B cell (primary cell): Measurements from ENCODE around the gene CDKL4. TPM values are rescaled to one million over a fixed set of nuclear protein-coding genes. Genes with fewer than 3 reads are reported as not detected.

Experiments
- ATAC-seq: fragments of 200-7000 bp; cut with Tn5 transposase; one replicate; pipeline ENCODE4 v1.10.0; 2021; ENCODE audit warnings: low read depth, mild to moderate bottlenecking, moderate number of reproducible peaks, moderate library complexity
- CTCF ChIA-PET: fragments of 350-600 bp; sonication (Branson Sonifier 250); formaldehyde crosslinking; loops from one replicate; lab custom pipeline; 2021; ENCODE audit warnings: antibody characterized with exemption, inconsistent platforms; lab: Charles Lee
- POLR2A ChIA-PET: fragments of 350-600 bp; sonication (Branson Sonifier 250); formaldehyde crosslinking; loops from one replicate; lab custom pipeline; 2021; ENCODE audit warnings: antibody characterized with exemption; lab: Charles Lee
- DNase-seq: peaks from one replicate; pipeline ENCODE4 v3.0.0; 2013
- H2AFZ ChIP-seq: 2 replicates; pipeline ENCODE4 v1.6.1; 2012; ENCODE audit warnings: mild to moderate bottlenecking, low read depth, low read length; ENCODE audit not compliant: insufficient read depth, poor library complexity, severe bottlenecking
- H3K27ac ChIP-seq, 2 donors: 1 replicate in 1 of 2; 2 replicates in 1 of 2; pipeline ENCODE4 v1.5.1; 2012 to 2013; ENCODE audit warnings: low read length in 2 of 2, mild to moderate bottlenecking in 2 of 2, moderate library complexity in 1 of 2
- H3K27me3 ChIP-seq, 4 experiments: fragments of 200-600 bp in 1 of 4; sonication (generic) in 1 of 4; replicated peaks in 1 of 4; 1 replicate in 2 of 4; 2 replicates in 2 of 4; pipeline versions ENCODE4 v1.6.1 to v1.7.0; 2013 to 2016; ENCODE audit warnings: low read length in 3 of 4, mild to moderate bottlenecking in 2 of 4, mixed read lengths in 1 of 4, moderate library complexity in 1 of 4; ENCODE audit not compliant: insufficient read depth in 4 of 4, control insufficient read depth in 3 of 4; ENCODE audit errors: control extremely low read depth in 1 of 4
- H3K36me3 ChIP-seq, 2 experiments: replicated peaks in 1 of 2; 1 replicate in 1 of 2; 2 replicates in 1 of 2; pipeline versions ENCODE4 v1.6.1 to v1.7.1; 2013; ENCODE audit warnings: low read length in 1 of 2; ENCODE audit not compliant: insufficient read depth in 2 of 2, control insufficient read depth in 1 of 2; ENCODE audit errors: control extremely low read depth in 1 of 2, extremely low read depth in 1 of 2
- H3K4me1 ChIP-seq, 2 donors: fragments of 200-600 bp in 1 of 2; sonication (generic) in 1 of 2; 1 replicate in 1 of 2; 2 replicates in 1 of 2; pipeline versions ENCODE4 v1.5.1 to v1.6.1; 2013 to 2017; ENCODE audit warnings: low read length in 2 of 2; ENCODE audit not compliant: control insufficient read depth in 2 of 2, insufficient read depth in 2 of 2
- H3K4me2 ChIP-seq: replicated peaks from 2 replicates; pipeline ENCODE3; 2012; ENCODE audit warnings: mild to moderate bottlenecking, low read depth, low read length; ENCODE audit not compliant: poor library complexity, severe bottlenecking
- H3K4me3 ChIP-seq, 5 experiments: fragments of 200-600 bp in 1 of 5; sonication (generic) in 1 of 5; 1 replicate in 3 of 5; 2 replicates in 2 of 5; pipeline versions ENCODE4 v1.5.1 to v1.7.0; 2011 to 2016; ENCODE audit warnings: low read length in 4 of 5, mild to moderate bottlenecking in 4 of 5, low read depth in 2 of 5, control low read depth in 1 of 5, moderate library complexity in 1 of 5; ENCODE audit not compliant: insufficient read depth in 1 of 5; ENCODE audit errors: control extremely low read depth in 1 of 5, extremely low read depth in 1 of 5
- H3K79me2 ChIP-seq: fragments of 200-600 bp; sonication (generic); one replicate; pipeline ENCODE4 v1.6.0; 2016; ENCODE audit warnings: low read length; ENCODE audit not compliant: control insufficient read depth, insufficient read depth
- H3K9ac ChIP-seq: fragments of 200-600 bp; sonication (generic); 2 replicates; pipeline ENCODE4 v1.6.1; 2017; ENCODE audit warnings: mild to moderate bottlenecking, low read length, moderate library complexity
- H3K9me3 ChIP-seq, 3 donors: one replicate each; pipeline versions ENCODE4 v1.6.1 to v1.7.1; 2013; ENCODE audit warnings: low read length in 2 of 3; ENCODE audit not compliant: control insufficient read depth in 2 of 3, insufficient read depth in 1 of 3; ENCODE audit errors: control extremely low read depth in 1 of 3
- H4K20me1 ChIP-seq: 2 replicates; pipeline ENCODE4 v1.6.0; 2012; ENCODE audit warnings: mild to moderate bottlenecking, low read length; ENCODE audit not compliant: insufficient read depth, control insufficient read depth, poor library complexity, severe bottlenecking
- H3K27ac Mint-ChIP-seq: one replicate; pipeline ENCODE4 v1.8.0; 2021; ENCODE audit warnings: mixed read lengths
- H3K27me3 Mint-ChIP-seq: one replicate; pipeline ENCODE4 v1.8.0; 2021; ENCODE audit warnings: mixed read lengths
- H3K4me1 Mint-ChIP-seq: one replicate; pipeline ENCODE4 v1.8.0; 2021; ENCODE audit warnings: mixed read lengths
- H3K4me3 Mint-ChIP-seq: one replicate; pipeline ENCODE4 v1.8.0; 2021; ENCODE audit warnings: mixed read lengths
- H3K9me3 Mint-ChIP-seq: one replicate; pipeline ENCODE4 v1.8.0; 2022; ENCODE audit warnings: mixed read lengths; ENCODE audit not compliant: insufficient read depth
- CTCF ChIP-seq: fragments of 200-600 bp; IDR thresholded peaks from one replicate; pipeline ENCODE4 v1.8.0; 2022; ENCODE audit warnings: antibody characterized with exemption, mild to moderate bottlenecking
- EZH2 ChIP-seq: IDR thresholded peaks from 2 replicates; pipeline ENCODE4 v1.6.1; 2012; ENCODE audit warnings: borderline replicate concordance, low read depth, mild to moderate bottlenecking, moderate library complexity, low read length; ENCODE audit not compliant: insufficient read depth, poor library complexity, severe bottlenecking
- WGBS: methylation state at CpG from one replicate; pipeline ENCODE4 v1.1.5; 2013; ENCODE audit warnings: missing lambda C conversion rate; ENCODE audit not compliant: insufficient coverage; 5-methylcytosine and 5-hydroxymethylcytosine counted together
- intact Hi-C: fragments of 100-400 bp; cut with micrococcal nuclease; formaldehyde crosslinking; loops from one replicate; pipeline ENCODE4 v1.10.0; 2022
- polyA plus RNA-seq: library from polyadenylated mRNA; depleted of rRNA; stranded (reverse); fragments of >200 nt; gene quantifications from 2 replicates; pipeline ENCODE4 v1.2.3, GENCODE V29; 2012
- total RNA-seq, 2 donors: library from RNA; stranded (reverse); fragments of 120-200 nt in 1 of 2; gene quantifications; 1 replicate in 1 of 2; 2 replicates in 1 of 2; pipeline versions ENCODE4 v1.2.3 to v1.2.4, GENCODE V29; 2013 to 2022

CDKL4 gene
- total and polyA plus RNA-seq, 2 donors (not counting 1 experiment from before 2014, with no cell fraction given) = not detected

- DNase-seq (no peak), ATAC-seq (no peak)
- Histone ChIP-seq H3K27ac (no peak overlapping the region), H2AFZ (no peak overlapping the region), H3K79me2 (peaks cover 3% of the 10 kb centered on the region), H3K4me3 (no peak overlapping the region), H3K9ac (no peak overlapping the region), H3K4me2 (no peak overlapping the region), H4K20me1 (no peaks in the 10 kb centered on the region), H3K4me1 (peaks cover 6 to 10% of the 10 kb centered on the region in 2 donors), H3K27me3 (no peaks in the 10 kb centered on the region), H3K9me3 (no peaks in the 10 kb centered on the region), H3K36me3 (no peaks in the 10 kb centered on the region)
- TF ChIP-seq CTCF (no peak), EZH2 (no peak)
- Mint-ChIP-seq H3K4me3 (no peak overlapping the region), H3K4me1 (peaks cover 9% of the 10 kb centered on the region), H3K27ac (no peak overlapping the region), H3K27me3 (no peaks in the 10 kb centered on the region), H3K9me3 (no peaks in the 10 kb centered on the region)
- POLR2A ChIA-PET = no interaction called here
- intact Hi-C loops = no loop called here
- no CpG with 5 or more reads among the region's 1 CpG for WGBS
- CTCF ChIA-PET = interaction anchor here (1.0 kb wide), 1 partner anchor 165 kb away, joined by 3 read pairs; no protein-coding TSS in a partner anchor
Observed at GRCh38 chr2:39223909-39224308, 19.9 kb downstream of the CDKL4 start.

- intact Hi-C loops = no loop called here
- Histone ChIP-seq H3K4me2 (no peak overlapping the region), H2AFZ (no peak overlapping the region), H4K20me1 (no peaks in the 10 kb centered on the region), H3K36me3 (no peaks in the 10 kb centered on the region), H3K4me3 (no peak overlapping the region), H3K27me3 (no peaks in the 10 kb centered on the region), H3K9me3 (no peaks in the 10 kb centered on the region), H3K27ac (no peak overlapping the region), H3K79me2 (no peaks in the 10 kb centered on the region), H3K9ac (no peak overlapping the region), H3K4me1 (peaks cover 0 to 3% of the 10 kb centered on the region in 2 donors)
- WGBS = 100% methylated on average over 3 of the region's 3 CpGs
- Mint-ChIP-seq H3K27me3 (no peaks in the 10 kb centered on the region), H3K4me1 (peaks cover 2% of the 10 kb centered on the region), H3K9me3 (no peaks in the 10 kb centered on the region), H3K4me3 (no peak overlapping the region), H3K27ac (no peak overlapping the region)
- CTCF ChIA-PET = interaction anchor here (1.0 kb wide), 1 partner anchor 8 kb away, joined by 3 read pairs; no protein-coding TSS in a partner anchor
- no peak for ATAC-seq
- DNase-seq = no peak
- POLR2A ChIA-PET = no interaction called here
- TF ChIP-seq EZH2 (no peak), CTCF (no peak)
Observed at GRCh38 chr2:39221459-39221858, 22.3 kb downstream of the CDKL4 start.
